H1 (cell line): Measurements from ENCODE around the gene ATP2A3. TPM values are rescaled to one million over a fixed set of nuclear protein-coding genes. Genes with fewer than 3 reads are reported as not detected.

Source experiments
- CTCF ChIA-PET: fragments of 300-600 bp; sonication (Branson Sonifier 250); formaldehyde crosslinking; loops from one replicate; lab custom pipeline; 2021; ENCODE audit not compliant: partially characterized antibody; lab: Charles Lee
- POLR2A ChIA-PET: fragments of 300-600 bp; sonication (Branson Sonifier 250); formaldehyde crosslinking; loops from one replicate; lab custom pipeline; 2021; ENCODE audit warnings: inconsistent platforms; ENCODE audit not compliant: partially characterized antibody; lab: Charles Lee
- DNase-seq, 2 experiments: peaks; one replicate each; pipeline versions ENCODE4 v3.0.0 to v3.0.0-alpha.2; 2010 to 2022; ENCODE audit warnings: low spot score in 2 of 2, low read depth in 1 of 2, mixed read lengths in 1 of 2
- FAIRE-seq: peaks from 2 replicates; lab custom pipeline; 2011; peaks lifted over from hg19 to GRCh38; lab: Jason Lieb, UNC
- H2AFZ ChIP-seq: 2 replicates; pipeline ENCODE4 v1.8.1; 2012; ENCODE audit warnings: low read length, inconsistent platforms
- H2AK5ac ChIP-seq: 2 replicates; pipeline ENCODE4 v1.6.1; 2013; ENCODE audit warnings: low read depth, low read length
- H2BK120ac ChIP-seq: replicated peaks from 2 replicates; pipeline ENCODE3; 2013; ENCODE audit warnings: low read depth, low read length, inconsistent platforms
- H2BK12ac ChIP-seq: 2 replicates; pipeline ENCODE4 v1.6.1; 2013; ENCODE audit warnings: low read depth, low read length
- H2BK15ac ChIP-seq: 2 replicates; pipeline ENCODE4 v1.6.1; 2013; ENCODE audit warnings: low read length
- H2BK20ac ChIP-seq: 2 replicates; pipeline ENCODE4 v1.6.1; 2013; ENCODE audit warnings: low read length
- H2BK5ac ChIP-seq: 2 replicates; pipeline ENCODE4 v1.6.1; 2013; ENCODE audit warnings: low read depth, low read length
- H3K14ac ChIP-seq: 2 replicates; pipeline ENCODE4 v1.6.1; 2013; ENCODE audit warnings: inconsistent platforms; ENCODE audit not compliant: insufficient read length
- H3K18ac ChIP-seq: 2 replicates; pipeline ENCODE4 v1.6.1; 2013; ENCODE audit warnings: low read length; ENCODE audit errors: extremely low read depth
- H3K23ac ChIP-seq: 2 replicates; pipeline ENCODE4 v1.6.1; 2013; ENCODE audit warnings: inconsistent platforms; ENCODE audit not compliant: insufficient read length
- H3K23me2 ChIP-seq: 2 replicates; pipeline ENCODE4 v1.6.1; 2013; ENCODE audit warnings: low read depth, low read length
- H3K27ac ChIP-seq: 2 replicates; pipeline ENCODE4 v1.6.1; 2011; ENCODE audit warnings: low read depth, low read length, inconsistent platforms
- H3K27me3 ChIP-seq, 4 experiments: replicated peaks in 1 of 4; 1 replicate in 1 of 4; 2 replicates in 3 of 4; pipeline versions ENCODE4 v1.6.1 to v1.8.1; 2011 to 2013; ENCODE audit warnings: low read length in 3 of 4, mild to moderate bottlenecking in 3 of 4, inconsistent platforms in 2 of 4, mixed read lengths in 2 of 4, moderate library complexity in 1 of 4; ENCODE audit not compliant: control insufficient read depth in 3 of 4, insufficient read depth in 3 of 4; ENCODE audit errors: extremely low read depth in 1 of 4
- H3K36me3 ChIP-seq, 4 experiments: 2 replicates each; pipeline versions ENCODE4 v1.6.1 to v1.8.1; 2011 to 2013; ENCODE audit warnings: mild to moderate bottlenecking in 4 of 4, low read length in 3 of 4, moderate library complexity in 2 of 4, control low read depth in 1 of 4, inconsistent platforms in 1 of 4; ENCODE audit not compliant: insufficient read depth in 4 of 4, control insufficient read depth in 2 of 4
- H3K4ac ChIP-seq: replicated peaks from 2 replicates; pipeline ENCODE3; 2013; ENCODE audit warnings: low read length, low read depth, mixed read lengths, inconsistent platforms; ENCODE audit not compliant: insufficient read length
- H3K4me1 ChIP-seq, 4 experiments: replicated peaks in 1 of 4; 1 replicate in 1 of 4; 2 replicates in 3 of 4; pipeline versions ENCODE4 v1.6.1 to v1.8.1; 2011 to 2013; ENCODE audit warnings: low read length in 3 of 4, inconsistent platforms in 2 of 4, mixed read lengths in 1 of 4; ENCODE audit not compliant: insufficient read depth in 4 of 4, control insufficient read depth in 3 of 4
- H3K4me2 ChIP-seq, 2 experiments: 2 replicates each; pipeline versions ENCODE4 v1.6.1 to v1.8.1; 2011 to 2013; ENCODE audit warnings: low read depth in 2 of 2, low read length in 2 of 2, control low read depth in 1 of 2, inconsistent platforms in 1 of 2, mild to moderate bottlenecking in 1 of 2; ENCODE audit not compliant: insufficient read depth in 1 of 2
- H3K4me3 ChIP-seq, 4 experiments: fragments of 200-600, 300-600 bp in 1 of 4; sonication (generic), shearing (Covaris generic), sonication (Bioruptor Twin) in 1 of 4; 2 replicates each; pipeline versions ENCODE4 v1.5.1 to v1.8.1; 2011 to 2016; ENCODE audit warnings: low read length in 4 of 4, low read depth in 3 of 4, control low read depth in 2 of 4, inconsistent platforms in 2 of 4, mild to moderate bottlenecking in 2 of 4, mixed read lengths in 1 of 4, moderate library complexity in 1 of 4; ENCODE audit not compliant: insufficient read depth in 2 of 4; ENCODE audit errors: extremely low read depth in 1 of 4
- H3K56ac ChIP-seq: replicated peaks from 2 replicates; pipeline ENCODE3; 2013; ENCODE audit warnings: low read depth, mild to moderate bottlenecking, mixed read lengths, low read length, inconsistent platforms; ENCODE audit not compliant: insufficient read length
- H3K79me1 ChIP-seq: 2 replicates; pipeline ENCODE4 v1.6.1; 2013; ENCODE audit warnings: low read depth, low read length, control low read depth
- H3K79me2 ChIP-seq, 2 experiments: 2 replicates each; pipeline versions ENCODE4 v1.6.1 to v1.8.1; 2012 to 2013; ENCODE audit warnings: low read length in 2 of 2, mild to moderate bottlenecking in 2 of 2, inconsistent platforms in 1 of 2; ENCODE audit not compliant: insufficient read depth in 2 of 2, control insufficient read depth in 1 of 2
- H3K9ac ChIP-seq, 4 experiments: replicated peaks in 1 of 4; 1 replicate in 1 of 4; 2 replicates in 3 of 4; pipeline versions ENCODE4 v1.6.1 to v1.8.1; 2011 to 2013; ENCODE audit warnings: low read depth in 3 of 4, low read length in 3 of 4, control low read depth in 2 of 4, mild to moderate bottlenecking in 2 of 4, moderate library complexity in 2 of 4, inconsistent platforms in 1 of 4; ENCODE audit errors: extremely low read depth in 1 of 4
- H3K9me3 ChIP-seq, 2 experiments: 2 replicates each; pipeline versions ENCODE4 v1.6.1 to v1.8.1; 2012 to 2013; ENCODE audit warnings: mild to moderate bottlenecking in 2 of 2, moderate library complexity in 2 of 2, control low read depth in 1 of 2, inconsistent platforms in 1 of 2, low read depth in 1 of 2, low read length in 1 of 2, mixed read lengths in 1 of 2; ENCODE audit not compliant: insufficient read depth in 2 of 2
- H4K20me1 ChIP-seq, 2 experiments: replicated peaks in 1 of 2; 2 replicates each; pipeline versions ENCODE3 to v1.8.1; 2011 to 2013; ENCODE audit warnings: inconsistent platforms in 2 of 2, low read length in 2 of 2, mild to moderate bottlenecking in 1 of 2; ENCODE audit not compliant: insufficient read depth in 2 of 2, control insufficient read depth in 1 of 2
- H4K5ac ChIP-seq: 2 replicates; pipeline ENCODE4 v1.6.1; 2013; ENCODE audit warnings: low read length, low read depth, mixed read lengths, inconsistent platforms; ENCODE audit not compliant: insufficient read length
- H4K8ac ChIP-seq: 2 replicates; pipeline ENCODE4 v1.8.0; 2013; ENCODE audit warnings: mild to moderate bottlenecking, moderate library complexity, low read length, inconsistent platforms; ENCODE audit not compliant: insufficient read depth; ENCODE audit errors: extremely low read depth
- H4K91ac ChIP-seq: replicated peaks from 2 replicates; pipeline ENCODE3; 2013; ENCODE audit warnings: low read length, mixed read lengths, inconsistent platforms; ENCODE audit not compliant: insufficient read length
- CBX5 ChIP-seq: fragments of 300-800, 300-1000 bp; sonication (generic); IDR thresholded peaks from 2 replicates; pipeline ENCODE4 v1.7.1; 2016; ENCODE audit warnings: antibody characterized with exemption, low read length, low read depth
- CBX8 ChIP-seq: fragments of 300-800, 300-1000 bp; sonication (generic); IDR thresholded peaks from 2 replicates; pipeline ENCODE4 v1.7.1; 2016; ENCODE audit warnings: low read depth, low read length, borderline replicate concordance
- CEBPB ChIP-seq: IDR thresholded peaks from 2 replicates; pipeline ENCODE4 v1.6.1; 2012; ENCODE audit warnings: low read depth, low read length
- JUN ChIP-seq: IDR thresholded peaks from 2 replicates; pipeline ENCODE4 v1.6.1; 2011; ENCODE audit warnings: low read depth, mild to moderate bottlenecking, improper control_type of control experiment, low read length
- MAFK ChIP-seq: IDR thresholded peaks from 2 replicates; pipeline ENCODE4 v1.6.1; 2012; ENCODE audit warnings: low read depth, mild to moderate bottlenecking, improper control_type of control experiment, low read length
- SAP30 ChIP-seq: fragments of 300-600 bp; sonication (generic); IDR thresholded peaks from 2 replicates; pipeline ENCODE4 v1.7.1; 2012; ENCODE audit warnings: low read length, moderate library complexity, mild to moderate bottlenecking, inconsistent platforms; ENCODE audit not compliant: insufficient read depth, insufficient replicate concordance
- SP1 ChIP-seq: IDR thresholded peaks from 2 replicates; pipeline ENCODE4 v1.6.1; 2011; ENCODE audit warnings: low read depth, low read length
- SUZ12 ChIP-seq: fragments of 200-600 bp; sonication (generic); IDR thresholded peaks from 2 replicates; pipeline ENCODE4 v1.6.1; 2012; ENCODE audit warnings: mild to moderate bottlenecking, inconsistent platforms, low read length, moderate library complexity, mixed read lengths
- TBP ChIP-seq: IDR thresholded peaks from 2 replicates; pipeline ENCODE4 v1.6.1; 2011; ENCODE audit warnings: low read depth, low read length, improper control_type of control experiment
- TEAD4 ChIP-seq: IDR thresholded peaks from 2 replicates; pipeline ENCODE4 v1.6.1; 2012; ENCODE audit warnings: low read depth, low read length, inconsistent platforms, mixed read lengths
- ZNF274 ChIP-seq: IDR thresholded peaks from 2 replicates; pipeline ENCODE4 v1.7.0; 2012; ENCODE audit warnings: low read length, borderline replicate concordance; ENCODE audit errors: extremely low read depth
- whole genome bisulfite sequencing, 2 experiments: shearing (Covaris generic) in 1 of 2; methylation state at CpG; one replicate each; pipeline versions ENCODE4 v1.1.6 to v1.1.7; 2013 to 2015; ENCODE audit warnings: low lambda C conversion rate in 2 of 2, mixed read lengths in 2 of 2, inconsistent platforms in 1 of 2, low coverage in 1 of 2, missing lambda C conversion rate in 1 of 2; ENCODE audit not compliant: insufficient replicate concordance in 2 of 2, insufficient coverage in 1 of 2, insufficient read length in 1 of 2; ENCODE audit errors: extremely low coverage in 1 of 2, missing lambda C conversion rate in 1 of 2; 5-methylcytosine and 5-hydroxymethylcytosine counted together
- polyA plus RNA-seq, 7 experiments: library from polyadenylated mRNA; depleted of rRNA in 3 of 7; stranded (reverse) in 5 of 7; unstranded in 2 of 7; fragments of >200 nt in 5 of 7; fragments of 200-250 nt in 2 of 7; gene quantifications; 1 replicate in 5 of 7; 2 replicates in 1 of 7; 4 replicates in 1 of 7; pipeline versions ENCODE4 v1.2.1 to v1.2.3, GENCODE V29; 2011 to 2013; ENCODE audit warnings: missing spikeins in 2 of 7, mixed read lengths in 2 of 7
- total RNA-seq: library from RNA; stranded (reverse); fragmentation: NEBNext Ultra II Directional; extraction: Animal tissue kit (Norgen Biotek cat#: 25700); gene quantifications from 2 replicates; pipeline ENCODE4 v1.2.1, GENCODE V29; 2021
- TF ChIP-seq, protein P1 (sequence below), 3 experiments: IDR thresholded peaks; 1 replicate in 2 of 3; 2 replicates in 1 of 3; pipeline versions ENCODE4 v1.5.1 to v1.6.1; 2011; ENCODE audit warnings: low read length in 3 of 3, mild to moderate bottlenecking in 3 of 3, inconsistent platforms in 2 of 3, low read depth in 1 of 3, moderate library complexity in 1 of 3; ENCODE audit not compliant: insufficient read depth in 1 of 3; ENCODE audit errors: control extremely low read depth in 1 of 3

The ATP2A3 gene
- total and polyA plus RNA-seq, 2 of the 8 experiments (the other 6 are each of a cell fraction or from before 2014, with no cell fraction given) = 18.4 to 32.5 TPM

DNA sequence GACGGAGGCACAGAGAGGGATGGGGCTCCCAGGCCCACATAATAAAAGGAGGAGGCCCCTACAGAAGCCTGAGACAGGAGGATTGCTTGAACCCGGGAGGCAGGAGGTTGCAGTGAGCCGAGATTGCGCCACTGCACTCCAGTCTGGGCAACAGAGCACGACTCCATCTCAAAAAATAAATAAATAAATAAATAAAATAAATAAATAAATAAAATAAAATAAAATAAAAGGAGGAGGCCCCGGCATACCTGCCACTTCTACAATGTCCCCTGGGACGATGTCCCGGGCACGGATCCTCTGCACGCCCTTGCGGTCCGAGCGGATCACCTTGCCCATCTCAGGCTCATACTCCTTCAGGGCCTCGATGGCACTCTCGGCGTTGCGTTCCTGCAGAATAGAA lies 13.2 kb downstream of the ATP2A3 start:
- no peaks in the 10 kb centered on the region for H3K36me3 ChIP-seq
- no peak overlapping the region for H3K14ac ChIP-seq
- H3K4me1 ChIP-seq = peaks cover 0 to 10% (median 3%) of the 10 kb centered on the region in 4 experiments; a peak in 5 of 7 replicates
- no peak overlapping the region for H2BK15ac ChIP-seq
- no peak overlapping the region for H4K5ac ChIP-seq
- H3K9ac ChIP-seq = no peak overlapping the region
- H3K4ac ChIP-seq = no peak overlapping the region
- H2BK120ac ChIP-seq = no peak overlapping the region
- H3K79me2 ChIP-seq = no peaks in the 10 kb centered on the region
- H3K9me3 ChIP-seq = no peaks in the 10 kb centered on the region
- no peak overlapping the region for H3K27ac ChIP-seq
- H4K8ac ChIP-seq = no peak overlapping the region
- FAIRE-seq (no peak), DNase-seq (no peak)
- no peak overlapping the region for H2AK5ac ChIP-seq
- H4K91ac ChIP-seq = no peak overlapping the region
- no peaks in the 10 kb centered on the region for H3K79me1 ChIP-seq
- ChIA-PET POLR2A (no interaction called here), CTCF (interaction anchor here (1.3 to 2.2 kb wide), 3 partner anchors 37 to 55 kb away, joined by 3 to 7 read pairs (median 4); no protein-coding TSS in a partner anchor)
- H4K20me1 ChIP-seq = peaks cover 0 to 1% of the 10 kb centered on the region in 2 experiments
- no peak overlapping the region for H3K23ac ChIP-seq
- 88% methylated on average over 17 of the region's 17 CpGs; no CpG with 5 or more reads in 1 of the 2 experiments for WGBS, 2 experiments
- H3K27me3 ChIP-seq = no peaks in the 10 kb centered on the region
- no peak overlapping the region for H2AFZ ChIP-seq
- H3K4me3 ChIP-seq = no peak overlapping the region
- H3K4me2 ChIP-seq = no peak overlapping the region
- H2BK5ac ChIP-seq = no peak overlapping the region
- H3K56ac ChIP-seq = no peak overlapping the region
- H3K18ac ChIP-seq = no peak overlapping the region
- no peaks in the 10 kb centered on the region for H3K23me2 ChIP-seq
- H2BK12ac ChIP-seq = no peak overlapping the region
- no peak overlapping the region for H2BK20ac ChIP-seq
- TF ChIP-seq ZNF274 = no peak
- no peak for TF ChIP-seq JUN
- TF ChIP-seq SP1 = no peak
- no peak for TF ChIP-seq TBP
- no peak for TF ChIP-seq MAFK
- TF ChIP-seq CBX8 = no peak
- no peak for TF ChIP-seq SAP30
- TF ChIP-seq CEBPB = no peak
- TF ChIP-seq, protein P1, sequence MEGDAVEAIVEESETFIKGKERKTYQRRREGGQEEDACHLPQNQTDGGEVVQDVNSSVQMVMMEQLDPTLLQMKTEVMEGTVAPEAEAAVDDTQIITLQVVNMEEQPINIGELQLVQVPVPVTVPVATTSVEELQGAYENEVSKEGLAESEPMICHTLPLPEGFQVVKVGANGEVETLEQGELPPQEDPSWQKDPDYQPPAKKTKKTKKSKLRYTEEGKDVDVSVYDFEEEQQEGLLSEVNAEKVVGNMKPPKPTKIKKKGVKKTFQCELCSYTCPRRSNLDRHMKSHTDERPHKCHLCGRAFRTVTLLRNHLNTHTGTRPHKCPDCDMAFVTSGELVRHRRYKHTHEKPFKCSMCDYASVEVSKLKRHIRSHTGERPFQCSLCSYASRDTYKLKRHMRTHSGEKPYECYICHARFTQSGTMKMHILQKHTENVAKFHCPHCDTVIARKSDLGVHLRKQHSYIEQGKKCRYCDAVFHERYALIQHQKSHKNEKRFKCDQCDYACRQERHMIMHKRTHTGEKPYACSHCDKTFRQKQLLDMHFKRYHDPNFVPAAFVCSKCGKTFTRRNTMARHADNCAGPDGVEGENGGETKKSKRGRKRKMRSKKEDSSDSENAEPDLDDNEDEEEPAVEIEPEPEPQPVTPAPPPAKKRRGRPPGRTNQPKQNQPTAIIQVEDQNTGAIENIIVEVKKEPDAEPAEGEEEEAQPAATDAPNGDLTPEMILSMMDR (IDR thresholded peaks at IDR 0.05; ENCODE audit: control extremely low read depth in 1 of 3, insufficient read depth in 1 of 3, low read depth in 1 of 3, low read length in 3 of 3) = no peak
- no peak for TF ChIP-seq TEAD4
- no peak for TF ChIP-seq CBX5
- TF ChIP-seq SUZ12 = no peak
